ENCODE results near the gene NAXE. TPM values are rescaled to one million over a fixed set of nuclear protein-coding genes. Genes with fewer than 3 reads are reported as not detected.

The NAXE gene
- total RNA-seq, 4 donors from 2014 or later: 25.1 to 104 (median 77.5) TPM

DNA sequence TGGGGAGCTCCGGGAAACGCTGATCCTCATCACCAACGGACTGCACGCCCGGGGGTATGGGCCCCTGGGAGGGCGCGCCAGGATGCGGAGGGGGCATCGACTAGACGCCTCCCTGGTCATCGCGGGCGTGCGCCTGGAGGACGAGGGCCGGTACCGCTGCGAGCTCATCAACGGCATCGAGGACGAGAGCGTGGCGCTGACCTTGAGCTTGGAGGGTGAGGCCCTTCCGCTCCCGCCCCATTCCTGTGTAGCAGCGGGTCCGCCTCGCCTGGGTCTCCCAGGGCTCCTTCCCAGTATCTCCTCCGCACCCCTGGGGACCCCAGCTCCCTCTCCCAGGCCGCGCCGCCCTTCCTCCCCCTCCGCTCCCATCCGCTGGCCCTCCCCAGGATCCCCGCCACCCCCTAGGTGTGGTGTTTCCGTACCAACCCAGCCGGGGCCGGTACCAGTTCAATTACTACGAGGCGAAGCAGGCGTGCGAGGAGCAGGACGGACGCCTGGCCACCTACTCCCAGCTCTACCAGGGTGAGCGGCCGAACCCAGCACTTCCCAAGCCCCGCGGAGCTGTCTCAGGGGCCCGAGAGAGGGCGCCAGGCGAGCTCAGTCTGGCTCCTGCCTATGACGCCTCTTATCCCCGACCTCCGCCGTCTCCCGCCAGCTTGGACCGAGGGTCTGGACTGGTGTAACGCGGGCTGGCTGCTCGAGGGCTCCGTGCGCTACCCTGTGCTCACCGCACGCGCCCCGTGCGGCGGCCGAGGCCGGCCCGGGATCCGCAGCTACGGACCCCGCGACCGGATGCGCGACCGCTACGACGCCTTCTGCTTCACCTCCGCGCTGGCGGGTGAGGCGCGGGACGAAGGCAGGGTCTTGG lies 32.6 kb downstream of the NAXE start:
- peaks cover 16 to 25% (median 22%) of the 10 kb centered on the region in 4 donors for H3K4me1 ChIP-seq
- in situ Hi-C loops (cut with MboI; ENCODE audit: low pct_ligation_motif_present in 1 of 4, low pct_unique_long_range_greater_than_20kb in 1 of 4, low sequenced_read_pairs in 3 of 4): loop anchor here in 1 of 4 donors (25.0 kb wide), 1 partner anchor 237 kb away; no protein-coding TSS in a partner anchor
- DNase-seq: peak; percentile 47
- TF ChIP-seq, protein P1, sequence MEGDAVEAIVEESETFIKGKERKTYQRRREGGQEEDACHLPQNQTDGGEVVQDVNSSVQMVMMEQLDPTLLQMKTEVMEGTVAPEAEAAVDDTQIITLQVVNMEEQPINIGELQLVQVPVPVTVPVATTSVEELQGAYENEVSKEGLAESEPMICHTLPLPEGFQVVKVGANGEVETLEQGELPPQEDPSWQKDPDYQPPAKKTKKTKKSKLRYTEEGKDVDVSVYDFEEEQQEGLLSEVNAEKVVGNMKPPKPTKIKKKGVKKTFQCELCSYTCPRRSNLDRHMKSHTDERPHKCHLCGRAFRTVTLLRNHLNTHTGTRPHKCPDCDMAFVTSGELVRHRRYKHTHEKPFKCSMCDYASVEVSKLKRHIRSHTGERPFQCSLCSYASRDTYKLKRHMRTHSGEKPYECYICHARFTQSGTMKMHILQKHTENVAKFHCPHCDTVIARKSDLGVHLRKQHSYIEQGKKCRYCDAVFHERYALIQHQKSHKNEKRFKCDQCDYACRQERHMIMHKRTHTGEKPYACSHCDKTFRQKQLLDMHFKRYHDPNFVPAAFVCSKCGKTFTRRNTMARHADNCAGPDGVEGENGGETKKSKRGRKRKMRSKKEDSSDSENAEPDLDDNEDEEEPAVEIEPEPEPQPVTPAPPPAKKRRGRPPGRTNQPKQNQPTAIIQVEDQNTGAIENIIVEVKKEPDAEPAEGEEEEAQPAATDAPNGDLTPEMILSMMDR (IDR thresholded peaks at IDR 0.05): peak in 4 of 5 experiments; percentile 23 to 28 (median 27)
- no peak for TF ChIP-seq POLR2AphosphoS5 (IDR thresholded peaks at IDR 0.05)
- WGBS, 2 donors (ENCODE audit: low coverage in 1 of 2): 2% methylated on average over 73 of the region's 87 CpGs; no CpG with 5 or more reads in 1 of the 2 donors
- no peaks in the 10 kb centered on the region for H3K9me3 ChIP-seq
- H3K27me3 ChIP-seq: peaks cover 92% of the 10 kb centered on the region
- H3K27ac ChIP-seq: no peak overlapping the region
- peak overlapping the region in 3 of 4 donors; percentile 8 to 44 (median 32) for H3K4me3 ChIP-seq
- intact Hi-C loops (cut with DNase I; ENCODE audit: low total_unique reads): loop anchor here (5.0 kb wide), 1 partner anchor 33 kb away; no protein-coding TSS in a partner anchor
- H3K36me3 ChIP-seq: no peaks in the 10 kb centered on the region

DNA sequence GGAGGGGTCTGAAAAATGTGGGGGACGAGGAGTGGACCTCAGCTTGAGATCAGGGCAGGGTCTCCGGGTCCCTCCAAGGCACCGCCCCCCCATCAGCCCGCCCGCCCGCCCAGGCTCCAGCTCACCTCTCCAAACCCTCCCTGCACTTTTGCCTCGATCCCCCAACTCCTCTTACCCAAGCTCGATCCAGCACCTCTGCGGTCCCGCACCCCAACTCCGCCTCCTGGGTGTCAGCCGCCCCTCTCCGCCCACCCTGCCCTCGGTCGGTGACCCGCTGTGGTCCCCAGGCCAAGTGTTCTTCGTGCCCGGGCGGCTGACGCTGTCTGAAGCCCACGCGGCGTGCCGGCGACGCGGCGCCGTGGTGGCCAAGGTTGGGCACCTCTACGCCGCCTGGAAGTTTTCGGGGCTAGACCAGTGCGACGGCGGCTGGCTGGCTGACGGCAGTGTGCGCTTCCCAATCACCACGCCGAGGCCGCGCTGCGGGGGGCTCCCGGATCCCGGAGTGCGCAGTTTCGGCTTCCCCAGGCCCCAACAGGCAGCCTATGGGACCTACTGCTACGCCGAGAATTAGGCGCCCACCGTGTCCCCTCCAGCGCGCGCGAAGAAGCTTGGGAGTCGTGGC lies 33.3 kb downstream of the NAXE start:
- Histone ChIP-seq H3K27me3 (peaks cover 91% of the 10 kb centered on the region), H3K4me3 (peak overlapping the region in 3 of 4 donors; percentile 8 to 44 (median 32)), H3K4me1 (peaks cover 16 to 25% (median 22%) of the 10 kb centered on the region in 4 donors), H3K9me3 (no peaks in the 10 kb centered on the region), H3K27ac (no peak overlapping the region), H3K36me3 (no peaks in the 10 kb centered on the region)
- intact Hi-C loops (cut with DNase I; ENCODE audit: low total_unique reads) (loop anchor here (5.0 kb wide), 1 partner anchor 32 kb away; no protein-coding TSS in a partner anchor), in situ Hi-C loops (cut with MboI; ENCODE audit: low pct_ligation_motif_present in 1 of 4, low pct_unique_long_range_greater_than_20kb in 1 of 4, low sequenced_read_pairs in 3 of 4) (loop anchor here in 1 of 4 donors (25.0 kb wide), 1 partner anchor 238 kb away; no protein-coding TSS in a partner anchor)
- 6% methylated on average over 53 of the region's 55 CpGs; no CpG with 5 or more reads in 1 of the 2 donors for WGBS, 2 donors (ENCODE audit: low coverage in 1 of 2)
- TF ChIP-seq, protein P1 (IDR thresholded peaks at IDR 0.05): no peak
- no peak for DNase-seq

GRCh38 chr1:156625436-156626078 lies 34.0 kb downstream of the NAXE start:
- intact Hi-C loops (cut with DNase I; ENCODE audit: low total_unique reads): no loop called here

More at GRCh38 chr1:156625436-156626078, 34.0 kb downstream of the NAXE start:
- Histone ChIP-seq H3K36me3 (no peaks in the 10 kb centered on the region), H3K9me3 (no peaks in the 10 kb centered on the region), H3K27ac (no peak overlapping the region), H3K4me1 (peaks cover 16 to 25% (median 22%) of the 10 kb centered on the region in 4 donors), H3K27me3 (peaks cover 91% of the 10 kb centered on the region), H3K4me3 (peak overlapping the region in 2 of 4 donors; percentile 32 to 44)
- in situ Hi-C loops (cut with MboI; ENCODE audit: low pct_ligation_motif_present in 1 of 4, low pct_unique_long_range_greater_than_20kb in 1 of 4, low sequenced_read_pairs in 3 of 4): no loop called here
- peak; percentile 61 for DNase-seq
- 4% methylated on average over 44 of the region's 45 CpGs; no CpG with 5 or more reads in 1 of the 2 donors for WGBS, 2 donors (ENCODE audit: low coverage in 1 of 2)
- no peak for TF ChIP-seq POLR2A (IDR thresholded peaks at IDR 0.05)
- TF ChIP-seq, protein P1 (IDR thresholded peaks at IDR 0.05): peak; percentile 74 to 84 (median 79)
